Measurements from ENCODE around the gene AP3B1.

GRCh38 chr5:78274540-78275197, 19.8 kb downstream of the AP3B1 start:
- no peak for TF ChIP-seq CTCF (conservative IDR thresholded peaks at IDR 0.05 in 1 of 2, IDR thresholded peaks at IDR 0.05 in 1 of 2; ENCODE audit: extremely low read depth in 1 of 2, insufficient read depth in 1 of 2, low read depth in 1 of 2, low read length in 2 of 2)
- no peak for TF ChIP-seq EZH2 (IDR thresholded peaks at IDR 0.05; ENCODE audit: borderline replicate concordance, low read length)
